Upper lobe of right lung (tissue), 1 donor: ENCODE results near the gene HP. TPM values are rescaled to one million over a fixed set of nuclear protein-coding genes. Genes with fewer than 3 reads are reported as not detected.

Experiments
- ATAC-seq: fragments of 200-7000 bp; cut with Tn5 transposase; one replicate; pipeline ENCODE4 v1.9.1; 2020; ENCODE audit warnings: mild to moderate bottlenecking, moderate library complexity
- DNase-seq: peaks from one replicate; pipeline ENCODE4 v3.0.0-alpha.2; 2020
- H3K27ac ChIP-seq: fragments of 200-600 bp; one replicate; pipeline ENCODE4 v1.8.0; 2022
- H3K27me3 ChIP-seq: fragments of 200-600 bp; one replicate; pipeline ENCODE4 v1.8.0; 2022; ENCODE audit warnings: mild to moderate bottlenecking
- H3K36me3 ChIP-seq: fragments of 200-600 bp; one replicate; pipeline ENCODE4 v1.8.0; 2022
- H3K4me1 ChIP-seq: fragments of 200-600 bp; one replicate; pipeline ENCODE4 v1.8.0; 2022
- H3K4me3 ChIP-seq: fragments of 200-600 bp; one replicate; pipeline ENCODE4 v1.8.0; 2022; ENCODE audit warnings: mild to moderate bottlenecking
- H3K9me3 ChIP-seq: fragments of 200-600 bp; one replicate; pipeline ENCODE4 v1.8.0; 2022
- CTCF ChIP-seq: fragments of 200-600 bp; IDR thresholded peaks from one replicate; pipeline ENCODE4 v1.8.0; 2022; ENCODE audit warnings: antibody characterized with exemption
- intact Hi-C: fragments of 100-400 bp; cut with DNase I; formaldehyde crosslinking; loops from one replicate; pipeline ENCODE4 v1.11.0; 2022
- total RNA-seq: library from RNA; stranded (reverse); fragmentation: NEBNext Ultra II Directional; extraction: Animal tissue kit (Norgen Biotek cat#: 25700); gene quantifications from one replicate; pipeline ENCODE4 v1.2.1, GENCODE V29; 2021
- donor health status: DM: no; HTN: yes; CAD: no; lungs with severe emphysema.

Gene HP
- total RNA-seq, 1 donor from 2014 or later: 94.2 TPM

- H3K4me3 ChIP-seq: no peak overlapping the region
- peaks cover 80% of the 10 kb centered on the region for H3K36me3 ChIP-seq
- H3K4me1 ChIP-seq: peaks cover 15% of the 10 kb centered on the region
- no peak overlapping the region for H3K27ac ChIP-seq
- intact Hi-C loops: no loop called here
- no peak for DNase-seq
- no peaks in the 10 kb centered on the region for H3K27me3 ChIP-seq
- no peaks in the 10 kb centered on the region for H3K9me3 ChIP-seq
- no peak for ATAC-seq
- TF ChIP-seq CTCF: no peak
Measured at GRCh38 chr16:72098936-72099335, 44.6 kb downstream of the HP start.

- no peak for DNase-seq
- Histone ChIP-seq H3K27me3 (no peaks in the 10 kb centered on the region), H3K4me3 (no peak overlapping the region), H3K36me3 (peaks cover 85% of the 10 kb centered on the region), H3K27ac (no peak overlapping the region), H3K9me3 (no peaks in the 10 kb centered on the region), H3K4me1 (peaks cover 12% of the 10 kb centered on the region)
- intact Hi-C loops: no loop called here
- ATAC-seq: peak; percentile 88
- TF ChIP-seq CTCF: peak; percentile 53
Measured at GRCh38 chr16:72099377-72099818, 45.1 kb downstream of the HP start.

GRCh38 chr16:72101195-72101594 lies 46.9 kb downstream of the HP start:
- no peak overlapping the region for H3K4me3 ChIP-seq
- ATAC-seq (no peak), DNase-seq (no peak)
- no peak overlapping the region for H3K27ac ChIP-seq
- TF ChIP-seq CTCF: no peak
- no peaks in the 10 kb centered on the region for H3K9me3 ChIP-seq
- H3K27me3 ChIP-seq: no peaks in the 10 kb centered on the region
- peaks cover 100% of the 10 kb centered on the region for H3K36me3 ChIP-seq
- intact Hi-C loops: no loop called here
- H3K4me1 ChIP-seq: no peaks in the 10 kb centered on the region

- Histone ChIP-seq H3K27me3 (no peaks in the 10 kb centered on the region), H3K4me1 (no peaks in the 10 kb centered on the region), H3K9me3 (no peaks in the 10 kb centered on the region), H3K36me3 (peaks cover 100% of the 10 kb centered on the region), H3K4me3 (no peak overlapping the region), H3K27ac (no peak overlapping the region)
- intact Hi-C loops: no loop called here
- no peak for DNase-seq
- ATAC-seq: no peak
- TF ChIP-seq CTCF: no peak
Measured at GRCh38 chr16:72104905-72105304, 50.6 kb downstream of the HP start.

GRCh38 chr16:72105978-72106377 lies 51.7 kb downstream of the HP start:
- DNase-seq: no peak
- intact Hi-C loops: no loop called here
- H3K27ac ChIP-seq: no peak overlapping the region
- no peak for ATAC-seq
- H3K4me1 ChIP-seq: no peaks in the 10 kb centered on the region
- TF ChIP-seq CTCF: no peak
- H3K36me3 ChIP-seq: peaks cover 100% of the 10 kb centered on the region
- H3K4me3 ChIP-seq: no peak overlapping the region
- H3K27me3 ChIP-seq: no peaks in the 10 kb centered on the region
- no peaks in the 10 kb centered on the region for H3K9me3 ChIP-seq

GRCh38 chr16:72107371-72107770 lies 53.1 kb downstream of the HP start:
- Histone ChIP-seq H3K27ac (no peak overlapping the region), H3K36me3 (peaks cover 100% of the 10 kb centered on the region), H3K27me3 (no peaks in the 10 kb centered on the region), H3K9me3 (no peaks in the 10 kb centered on the region), H3K4me1 (no peaks in the 10 kb centered on the region), H3K4me3 (no peak overlapping the region)
- no peak for ATAC-seq
- no peak for DNase-seq
- no peak for TF ChIP-seq CTCF
- intact Hi-C loops: no loop called here
